Spinal cord (tissue), 10 donors: ENCODE data around the gene MGAT4D. TPM values are rescaled to one million over a fixed set of nuclear protein-coding genes. Genes with fewer than 3 reads are reported as not detected.
"Not testable (repeated sequence)": the region's sequence is repeated elsewhere in the genome, so short reads cannot be mapped to it uniquely, and the experiment has no call there.

Source experiments
- DNase-seq, 6 donors: peaks; one replicate each; pipeline versions ENCODE4 v3.0.0 to v3.0.0-alpha.2; 2013 to 2015; ENCODE audit warnings: low spot score in 6 of 6, low read depth in 4 of 6
- H3K27ac ChIP-seq: one replicate; pipeline ENCODE4 v1.5.1; 2013; ENCODE audit warnings: low read depth, low read length, control low read depth
- H3K27me3 ChIP-seq: one replicate; pipeline ENCODE4 v1.6.1; 2013; ENCODE audit warnings: low read length; ENCODE audit not compliant: control insufficient read depth, insufficient read depth
- H3K36me3 ChIP-seq: one replicate; pipeline ENCODE4 v1.6.1; 2013; ENCODE audit warnings: low read length; ENCODE audit not compliant: control insufficient read depth, insufficient read depth
- H3K4me1 ChIP-seq: one replicate; pipeline ENCODE4 v1.6.1; 2013; ENCODE audit warnings: low read length; ENCODE audit not compliant: control insufficient read depth, insufficient read depth
- H3K4me3 ChIP-seq: one replicate; pipeline ENCODE4 v1.5.1; 2013; ENCODE audit warnings: low read depth, low read length, control low read depth
- H3K9me3 ChIP-seq: one replicate; pipeline ENCODE4 v1.6.1; 2013; ENCODE audit warnings: low read length; ENCODE audit not compliant: control insufficient read depth, insufficient read depth
- WGBS: methylation state at CpG from one replicate; pipeline ENCODE4 v1.1.5; 2013; ENCODE audit warnings: missing lambda C conversion rate; ENCODE audit not compliant: insufficient coverage; 5-methylcytosine and 5-hydroxymethylcytosine counted together
- long read RNA-seq, 4 donors: transcript quantifications; one replicate each; lab custom pipeline, GENCODE V29; 2026
- polyA plus RNA-seq, 2 donors: library from polyadenylated mRNA; unstranded; fragments of 120-200 nt; gene quantifications; one replicate each; pipeline ENCODE4 v1.2.1, GENCODE V29; 2013; ENCODE audit not compliant: insufficient read length in 2 of 2
- total RNA-seq, 2 donors: library from RNA; depleted of rRNA in 1 of 2; stranded (reverse); fragments of 120-200 nt in 1 of 2; fragments of >200 nt in 1 of 2; gene quantifications; one replicate each; pipeline versions ENCODE4 v1.2.3 to v1.2.4, GENCODE V29; 2013 to 2014
- donor health status: healthy.

Gene MGAT4D
- total RNA-seq (under 1 TPM in 1 of 2 donors, not detected in 1; 0.10 TPM), polyA plus RNA-seq (under 1 TPM in 1 of 2 donors, not detected in 1; 0.12 TPM)
- long read RNA-seq, donor 1 = 0 reads
- long read RNA-seq, donor 2 = 0 reads
- long read RNA-seq, donor 3 = 0 reads
- long read RNA-seq, donor 4 = 0 reads

- WGBS = 6% methylated on average over 68 of the region's 68 CpGs
- peaks cover 8% of the 10 kb centered on the region for H3K4me1 ChIP-seq
- peaks cover 32% of the 10 kb centered on the region for H3K27me3 ChIP-seq
- peak in 2 of 6 donors; percentile 24 to 50 for DNase-seq
- no peak within 1 kb of the TSS for H3K27ac ChIP-seq
- H3K36me3 ChIP-seq = no peaks in the 10 kb centered on the region
- no peaks in the 10 kb centered on the region for H3K9me3 ChIP-seq
- peak within 1 kb of the TSS; percentile 9 for H3K4me3 ChIP-seq
Measured at GRCh38 chr4:140497747-140498636, at the start of gene MGAT4D. Gene MGAT4D, minus strand, starts transcription at chr4:140498293. Its CDS starts 71 bp downstream, at chr4:140498222.

- DNase-seq = no peak
- Histone ChIP-seq H3K27ac (no peak overlapping the region), H3K4me3 (no peak overlapping the region), H3K4me1 (no peaks in the 10 kb centered on the region), H3K27me3 (no peaks in the 10 kb centered on the region), H3K36me3 (peaks cover 3% of the 10 kb centered on the region), H3K9me3 (no peaks in the 10 kb centered on the region)
- WGBS = 89% methylated on average over 3 of the region's 4 CpGs
Measured at GRCh38 chr4:140533951-140534480, 35.9 kb upstream of the MGAT4D start.

DNA sequence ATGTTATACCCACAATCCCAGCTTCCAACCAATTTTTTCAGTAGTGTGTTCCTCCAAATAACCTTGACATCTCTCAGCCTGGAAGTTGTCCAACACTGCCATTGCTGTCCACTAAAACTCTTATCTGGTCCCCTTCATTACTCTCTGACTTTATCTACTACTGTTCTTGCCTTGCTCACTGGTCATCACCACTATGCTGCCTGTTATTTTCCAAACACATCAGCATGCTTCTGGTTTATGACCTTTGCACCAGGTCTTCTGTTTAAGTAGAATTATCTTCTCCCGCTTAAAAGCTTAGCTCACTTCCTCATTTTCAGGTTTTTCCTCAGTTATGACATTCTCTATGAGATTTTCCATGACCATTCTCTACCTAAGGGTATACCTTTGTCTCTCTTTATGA is 31.3 kb upstream of the MGAT4D start:
- Histone ChIP-seq H3K4me3 (no peak overlapping the region), H3K27ac (no peak overlapping the region), H3K27me3 (no peaks in the 10 kb centered on the region), H3K36me3 (no peaks in the 10 kb centered on the region), H3K4me1 (no peaks in the 10 kb centered on the region), H3K9me3 (no peaks in the 10 kb centered on the region)
- no peak for DNase-seq
- WGBS = no CpG with 5 or more reads among the region's 1 CpG

- H3K4me1 ChIP-seq = no peaks in the 10 kb centered on the region
- peak; percentile 81 to 99 (median 94) for DNase-seq
- H3K36me3 ChIP-seq = no peaks in the 10 kb centered on the region
- H3K4me3 ChIP-seq = peak within 1 kb of the TSS; percentile 71
- H3K9me3 ChIP-seq = no peaks in the 10 kb centered on the region
- H3K27me3 ChIP-seq = no peaks in the 10 kb centered on the region
- under 1% methylated on average over 72 of the region's 77 CpGs for WGBS
- peak within 1 kb of the TSS; percentile 79 for H3K27ac ChIP-seq
Measured at GRCh38 chr4:140523857-140524742, 26.0 kb upstream of the MGAT4D start, which contains the start of gene ELMOD2. Gene ELMOD2, plus strand, starts transcription at chr4:140524168. Its CDS starts 1,261 bp downstream, at chr4:140525429.

DNA sequence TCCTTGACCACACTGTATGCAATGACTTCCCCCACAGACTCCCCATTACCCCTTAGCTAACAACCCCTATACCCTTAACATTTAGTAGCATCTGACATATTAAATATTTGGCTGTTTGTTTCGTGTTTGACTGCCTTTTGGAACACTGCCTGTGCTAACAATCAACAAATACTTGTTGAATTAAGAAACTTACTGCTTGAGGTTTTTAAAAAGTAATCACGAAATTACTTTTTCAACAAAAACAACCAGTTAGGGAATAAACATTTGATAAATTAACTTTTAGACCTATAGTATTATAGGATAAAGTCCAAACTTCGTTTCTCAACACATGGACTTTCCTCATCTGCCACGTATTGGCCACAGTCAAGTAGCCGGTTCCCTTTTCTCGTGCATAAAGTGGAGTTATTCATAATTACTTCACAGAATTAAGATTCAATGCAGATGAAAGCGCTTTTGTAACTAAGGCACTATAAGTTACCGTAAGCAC is 25.3 kb upstream of the MGAT4D start:
- Histone ChIP-seq H3K27me3 (no peaks in the 10 kb centered on the region), H3K4me3 (peak overlapping the region; percentile 71), H3K36me3 (no peaks in the 10 kb centered on the region), H3K4me1 (no peaks in the 10 kb centered on the region), H3K27ac (peak overlapping the region; percentile 35), H3K9me3 (no peaks in the 10 kb centered on the region)
- DNase-seq = peak in 1 of 6 donors; percentile 4
- 0% methylated on average over 2 of the region's 8 CpGs for WGBS

GRCh38 chr4:140515423-140515822 is 17.3 kb upstream of the MGAT4D start:
- no peaks in the 10 kb centered on the region for H3K36me3 ChIP-seq
- DNase-seq = no peak
- 33% methylated on average over 1 of the region's 1 CpG for WGBS
- H3K27ac ChIP-seq = no peak overlapping the region
- no peaks in the 10 kb centered on the region for H3K4me1 ChIP-seq
- H3K4me3 ChIP-seq = no peak overlapping the region
- H3K27me3 ChIP-seq = peaks cover 2% of the 10 kb centered on the region
- no peaks in the 10 kb centered on the region for H3K9me3 ChIP-seq

- H3K9me3 ChIP-seq, H3K27me3 ChIP-seq, DNase-seq, H3K4me3 ChIP-seq, H3K27ac ChIP-seq, H3K36me3 ChIP-seq, H3K4me1 ChIP-seq: not testable (repeated sequence)
- WGBS = 96% methylated on average over 4 of the region's 5 CpGs
Measured at GRCh38 chr4:140513765-140514164, 15.7 kb upstream of the MGAT4D start.

DNA sequence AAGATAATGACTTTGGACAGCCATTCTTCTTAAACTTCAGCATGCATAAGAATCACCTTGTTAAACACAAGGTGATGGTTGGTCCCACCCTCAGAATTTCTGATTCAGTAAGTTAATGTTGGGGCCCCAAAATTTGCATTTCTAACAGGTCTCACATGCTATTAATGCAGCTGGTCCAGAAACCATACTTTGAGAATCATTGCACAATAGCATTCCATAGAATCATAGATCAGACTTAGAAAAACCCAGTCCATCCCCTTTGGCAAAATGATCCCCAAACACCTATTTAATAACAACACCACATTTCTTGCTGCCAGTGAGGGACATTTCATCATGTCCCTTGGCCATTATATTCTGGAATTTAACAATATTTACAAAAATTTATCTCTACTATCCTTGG is 6.2 kb upstream of the MGAT4D start:
- Histone ChIP-seq H3K27me3 (peaks cover 10% of the 10 kb centered on the region), H3K36me3 (no peaks in the 10 kb centered on the region), H3K27ac (no peak overlapping the region), H3K9me3 (no peaks in the 10 kb centered on the region), H3K4me1 (no peaks in the 10 kb centered on the region), H3K4me3 (no peak overlapping the region)
- no peak for DNase-seq

DNA sequence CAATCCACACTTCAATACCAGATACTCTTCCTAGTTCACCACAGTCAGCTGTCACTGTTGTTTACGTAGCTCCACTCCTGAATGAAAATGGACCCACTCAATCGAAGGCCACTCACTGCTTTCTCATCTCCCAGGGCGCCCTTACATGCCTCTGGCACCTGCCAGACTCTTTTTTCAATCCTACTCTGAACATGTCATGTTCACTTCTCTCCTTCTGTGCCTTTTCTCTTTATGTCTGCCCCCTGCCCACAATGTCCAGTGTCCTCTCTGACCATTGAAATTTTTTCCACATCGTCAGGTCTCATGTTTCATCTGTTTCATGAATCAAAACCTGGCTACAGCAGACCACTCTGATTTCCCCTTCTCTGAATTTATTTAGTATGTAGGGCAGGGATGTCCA is 1.3 kb upstream of the MGAT4D start:
- DNase-seq = no peak
- WGBS = 79% methylated on average over 3 of the region's 4 CpGs
- Histone ChIP-seq H3K27ac (no peak overlapping the region), H3K36me3 (no peaks in the 10 kb centered on the region), H3K9me3 (no peaks in the 10 kb centered on the region), H3K27me3 (peaks cover 32% of the 10 kb centered on the region), H3K4me1 (peaks cover 8% of the 10 kb centered on the region), H3K4me3 (no peak overlapping the region)
